Inferior parietal cortex (tissue), 1 donor: Measurements from ENCODE around the gene ANAPC2.
A peak's percentile ranks its signal among the peaks of the same experiment; 100 is the strongest.
"Not testable (repeated sequence)": the region's sequence is repeated elsewhere in the genome, so short reads cannot be mapped to it uniquely, and the experiment has no call there.

Experiments
- DNase-seq: peaks from one replicate; pipeline ENCODE4 v3.0.0-alpha.2; 2016; ENCODE audit errors: extremely low spot score

Gene ANAPC2

GRCh38 chr9:137145731-137146526, 42.4 kb downstream of the ANAPC2 start:
- DNase-seq, result no peak

GRCh38 chr9:137143459-137143858, 44.9 kb downstream of the ANAPC2 start:
- DNase-seq, result no peak

GRCh38 chr9:137141976-137142936, 46.1 kb downstream of the ANAPC2 start:
- DNase-seq, result no peak

- DNase-seq, result no peak
These were observed 47.1 kb downstream of the ANAPC2 start for GRCh38 chr9:137141050-137141810.

GRCh38 chr9:137140151-137141012, 48.0 kb downstream of the ANAPC2 start:
- DNase-seq, result peak; percentile 47

- no peak for DNase-seq
These were observed 48.8 kb downstream of the ANAPC2 start for GRCh38 chr9:137139468-137140150.

- peak; percentile 47 for DNase-seq
These were observed 49.5 kb downstream of the ANAPC2 start, which contains the start of gene GRIN1 for GRCh38 chr9:137138722-137139467. Gene GRIN1, plus strand, starts transcription at chr9:137139154. Its CDS starts 333 bp downstream, at chr9:137139487.

GRCh38 chr9:137138058-137138721, 50.2 kb downstream of the ANAPC2 start:
- peak; percentile 64 for DNase-seq

GRCh38 chr9:137136881-137137607, 51.3 kb downstream of the ANAPC2 start:
- no peak for DNase-seq

- no peak for DNase-seq
These were observed 52.0 kb downstream of the ANAPC2 start for GRCh38 chr9:137136261-137136880.

GRCh38 chr9:137135154-137135553, 53.2 kb downstream of the ANAPC2 start:
- not testable (repeated sequence) for DNase-seq

- DNase-seq, result no peak
These were observed 54.2 kb downstream of the ANAPC2 start for GRCh38 chr9:137134191-137134590.

- DNase-seq, result no peak
These were observed 58.1 kb downstream of the ANAPC2 start for GRCh38 chr9:137130176-137130755.

GRCh38 chr9:137129456-137130175, 58.7 kb downstream of the ANAPC2 start:
- DNase-seq, result peak; percentile 85

GRCh38 chr9:137128862-137129455, 59.4 kb downstream of the ANAPC2 start:
- no peak for DNase-seq

- no peak for DNase-seq
These were observed 60.0 kb downstream of the ANAPC2 start for GRCh38 chr9:137128158-137128861.
